CD14-positive monocyte (primary cell): ENCODE data around the gene ZSCAN2. TPM values are rescaled to one million over a fixed set of nuclear protein-coding genes. Genes with fewer than 3 reads are reported as not detected.
A peak's percentile ranks its signal among the peaks of the same experiment; 100 is the strongest.

Experiments
- DNase-seq, 3 donors: peaks; one replicate each; pipeline ENCODE4 v3.0.0-alpha.2; 2011 to 2022
- H2AFZ ChIP-seq: 2 replicates; pipeline ENCODE4 v1.6.0; 2012; ENCODE audit warnings: mild to moderate bottlenecking, low read depth, low read length, inconsistent platforms; ENCODE audit not compliant: insufficient read depth, poor library complexity, severe bottlenecking
- H3K27ac ChIP-seq, 2 donors: 1 replicate in 1 of 2; 2 replicates in 1 of 2; pipeline ENCODE4 v1.5.1; 2012 to 2013; ENCODE audit warnings: low read length in 2 of 2, control low read depth in 1 of 2, inconsistent platforms in 1 of 2, low read depth in 1 of 2, mild to moderate bottlenecking in 1 of 2
- H3K27me3 ChIP-seq, 2 donors: one replicate each; pipeline versions ENCODE4 v1.6.0 to v1.6.1; 2011 to 2013; ENCODE audit warnings: low read length in 2 of 2; ENCODE audit not compliant: control insufficient read depth in 2 of 2, insufficient read depth in 2 of 2
- H3K36me3 ChIP-seq, 2 donors: replicated peaks in 1 of 2; 1 replicate in 1 of 2; 2 replicates in 1 of 2; pipeline versions ENCODE4 v1.5.1 to v1.6.1; 2012 to 2013; ENCODE audit warnings: low read length in 2 of 2, control low read depth in 1 of 2, inconsistent platforms in 1 of 2, mild to moderate bottlenecking in 1 of 2; ENCODE audit not compliant: insufficient read depth in 2 of 2, control insufficient read depth in 1 of 2
- H3K4me1 ChIP-seq, 2 donors: 1 replicate in 1 of 2; 2 replicates in 1 of 2; pipeline versions ENCODE4 v1.5.1 to v1.6.1; 2012 to 2013; ENCODE audit warnings: low read length in 2 of 2, control low read depth in 1 of 2, inconsistent platforms in 1 of 2, mild to moderate bottlenecking in 1 of 2, moderate library complexity in 1 of 2; ENCODE audit not compliant: insufficient read depth in 2 of 2, control insufficient read depth in 1 of 2
- H3K4me2 ChIP-seq: replicated peaks from 2 replicates; pipeline ENCODE3; 2012; ENCODE audit warnings: low read length, moderate library complexity, mild to moderate bottlenecking; ENCODE audit not compliant: poor library complexity, severe bottlenecking; ENCODE audit errors: extremely low read depth
- H3K4me3 ChIP-seq, 3 experiments: fragments of 200-600 bp in 1 of 3; sonication (generic) in 1 of 3; replicated peaks in 1 of 3; 1 replicate in 2 of 3; 2 replicates in 1 of 3; pipeline ENCODE4 v1.5.1; 2011 to 2013; ENCODE audit warnings: low read length in 3 of 3, mild to moderate bottlenecking in 3 of 3, control low read depth in 2 of 3, low read depth in 2 of 3, inconsistent platforms in 1 of 3, moderate library complexity in 1 of 3
- H3K79me2 ChIP-seq: 2 replicates; pipeline ENCODE4 v1.6.0; 2012; ENCODE audit warnings: mild to moderate bottlenecking, control low read depth, inconsistent platforms, low read length, moderate library complexity; ENCODE audit not compliant: insufficient read depth
- H3K9ac ChIP-seq: 2 replicates; pipeline ENCODE4 v1.6.0; 2017; ENCODE audit warnings: low read length, mild to moderate bottlenecking; ENCODE audit not compliant: insufficient read depth, poor library complexity, severe bottlenecking
- H3K9me3 ChIP-seq, 2 donors: replicated peaks in 1 of 2; 1 replicate in 1 of 2; 2 replicates in 1 of 2; pipeline versions ENCODE4 v1.5.1 to v1.6.1; 2012 to 2013; ENCODE audit warnings: low read length in 2 of 2, control low read depth in 1 of 2; ENCODE audit not compliant: control insufficient read depth in 1 of 2, insufficient read depth in 1 of 2
- H4K20me1 ChIP-seq: 2 replicates; pipeline ENCODE4 v1.6.0; 2012; ENCODE audit warnings: mild to moderate bottlenecking, low read length, control low read depth, moderate library complexity; ENCODE audit not compliant: insufficient read depth
- H3K27ac Mint-ChIP-seq, 7 donors: one replicate each; pipeline ENCODE4 v1.8.0; 2020; ENCODE audit warnings: mild to moderate bottlenecking in 7 of 7, mixed read lengths in 7 of 7, moderate library complexity in 6 of 7, inconsistent platforms in 2 of 7
- H3K27me3 Mint-ChIP-seq, 3 donors: one replicate each; pipeline ENCODE4 v1.8.0; 2021 to 2022; ENCODE audit warnings: low read depth in 3 of 3, mild to moderate bottlenecking in 3 of 3, mixed read lengths in 3 of 3, moderate library complexity in 3 of 3, inconsistent platforms in 1 of 3
- H3K36me3 Mint-ChIP-seq, 2 donors: one replicate each; pipeline ENCODE4 v1.8.0; 2020; ENCODE audit warnings: mixed read lengths in 2 of 2, inconsistent platforms in 1 of 2, mild to moderate bottlenecking in 1 of 2
- H3K4me1 Mint-ChIP-seq: one replicate; pipeline ENCODE4 v1.8.0; 2020; ENCODE audit warnings: mild to moderate bottlenecking, mixed read lengths
- H3K4me3 Mint-ChIP-seq, 2 donors: one replicate each; pipeline ENCODE4 v1.8.0; 2020; ENCODE audit warnings: mild to moderate bottlenecking in 2 of 2, mixed read lengths in 2 of 2, moderate library complexity in 1 of 2
- H3K9me3 Mint-ChIP-seq, 7 donors: one replicate each; pipeline ENCODE4 v1.8.0; 2020 to 2022; ENCODE audit warnings: mixed read lengths in 7 of 7, mild to moderate bottlenecking in 6 of 7, moderate library complexity in 6 of 7, inconsistent platforms in 2 of 7
- WGBS: methylation state at CpG from one replicate; pipeline ENCODE4 v1.1.5; 2013; ENCODE audit warnings: missing lambda C conversion rate; ENCODE audit not compliant: insufficient coverage; 5-methylcytosine and 5-hydroxymethylcytosine counted together
- intact Hi-C, 2 donors: fragments of 100-400 bp; cut with micrococcal nuclease; formaldehyde crosslinking; loops; one replicate each; pipeline versions ENCODE4 v1.15.0 to v1.15.1; 2023
- polyA plus RNA-seq, 3 donors: library from polyadenylated mRNA; depleted of rRNA in 1 of 3; unstranded in 2 of 3; stranded (reverse) in 1 of 3; fragments of 300-500 nt in 2 of 3; fragments of >200 nt in 1 of 3; fragmentation: Illumina TruSeq in 2 of 3; gene quantifications; 1 replicate in 2 of 3; 2 replicates in 1 of 3; pipeline ENCODE4 v1.2.3, GENCODE V29; 2012 to 2021
- TF ChIP-seq, protein P1 (sequence below): fragments of 200-600 bp; IDR thresholded peaks from one replicate; pipeline ENCODE4 v1.8.0; 2022; ENCODE audit warnings: antibody characterized with exemption, mild to moderate bottlenecking

ZSCAN2 gene
- polyA plus RNA-seq, 3 donors, result 1.7 to 6.1 (median 3.4) TPM

DNA sequence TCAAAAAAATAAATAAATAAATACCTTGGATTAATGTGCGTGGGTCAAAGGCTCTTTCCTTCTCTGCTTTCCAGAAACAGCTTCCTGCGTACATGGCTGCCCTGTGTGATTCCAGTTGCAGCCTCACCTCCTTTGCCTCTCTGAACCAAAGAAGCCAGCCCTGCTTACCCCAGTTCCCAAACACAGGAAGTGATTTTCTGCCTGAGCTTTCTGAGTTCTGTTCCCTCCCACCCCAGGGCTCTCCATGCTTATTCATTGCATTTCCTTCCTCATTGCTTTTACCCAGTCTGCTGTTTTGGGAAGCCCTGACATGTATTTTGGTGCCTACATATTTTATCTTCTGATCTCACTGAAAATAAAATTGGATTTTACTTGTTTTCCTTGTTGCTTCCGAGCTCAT is 15.4 kb downstream of the ZSCAN2 start:
- Histone ChIP-seq H3K27ac (peak overlapping the region; percentile 20 to 65), H3K4me1 (peaks cover 19 to 23% of the 10 kb centered on the region in 2 donors), H3K9me3 (peaks cover 8 to 9% of the 10 kb centered on the region in 2 donors), H3K79me2 (peaks cover 13% of the 10 kb centered on the region), H3K4me3 (peak overlapping the region in 2 of 3 experiments; percentile 5 to 47), H3K27me3 (no peaks in the 10 kb centered on the region), H2AFZ (peak overlapping the region; percentile 45), H3K4me2 (peak overlapping the region; percentile 53), H4K20me1 (no peaks in the 10 kb centered on the region), H3K36me3 (peaks cover 8 to 9% of the 10 kb centered on the region in 2 donors), H3K9ac (peak overlapping the region; percentile 6)
- H3K4me1 Mint-ChIP-seq, result peaks cover 22% of the 10 kb centered on the region
- peaks cover 0 to 4% (median 0%) of the 10 kb centered on the region in 3 donors for H3K27me3 Mint-ChIP-seq
- H3K27ac Mint-ChIP-seq, result peak overlapping the region; percentile 68 to 87 (median 80)
- DNase-seq, result peak; percentile 32 to 64 (median 62)
- intact Hi-C loops, result no loop called here
- peaks cover 14% of the 10 kb centered on the region in 2 donors for H3K36me3 Mint-ChIP-seq
- H3K4me3 Mint-ChIP-seq, result peak overlapping the region; percentile 49 to 83
- H3K9me3 Mint-ChIP-seq, result peaks cover 10 to 16% (median 13%) of the 10 kb centered on the region in 7 donors
- TF ChIP-seq, protein P1, sequence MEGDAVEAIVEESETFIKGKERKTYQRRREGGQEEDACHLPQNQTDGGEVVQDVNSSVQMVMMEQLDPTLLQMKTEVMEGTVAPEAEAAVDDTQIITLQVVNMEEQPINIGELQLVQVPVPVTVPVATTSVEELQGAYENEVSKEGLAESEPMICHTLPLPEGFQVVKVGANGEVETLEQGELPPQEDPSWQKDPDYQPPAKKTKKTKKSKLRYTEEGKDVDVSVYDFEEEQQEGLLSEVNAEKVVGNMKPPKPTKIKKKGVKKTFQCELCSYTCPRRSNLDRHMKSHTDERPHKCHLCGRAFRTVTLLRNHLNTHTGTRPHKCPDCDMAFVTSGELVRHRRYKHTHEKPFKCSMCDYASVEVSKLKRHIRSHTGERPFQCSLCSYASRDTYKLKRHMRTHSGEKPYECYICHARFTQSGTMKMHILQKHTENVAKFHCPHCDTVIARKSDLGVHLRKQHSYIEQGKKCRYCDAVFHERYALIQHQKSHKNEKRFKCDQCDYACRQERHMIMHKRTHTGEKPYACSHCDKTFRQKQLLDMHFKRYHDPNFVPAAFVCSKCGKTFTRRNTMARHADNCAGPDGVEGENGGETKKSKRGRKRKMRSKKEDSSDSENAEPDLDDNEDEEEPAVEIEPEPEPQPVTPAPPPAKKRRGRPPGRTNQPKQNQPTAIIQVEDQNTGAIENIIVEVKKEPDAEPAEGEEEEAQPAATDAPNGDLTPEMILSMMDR, result no peak
- WGBS, result 21% methylated on average over 2 of the region's 3 CpGs

DNA sequence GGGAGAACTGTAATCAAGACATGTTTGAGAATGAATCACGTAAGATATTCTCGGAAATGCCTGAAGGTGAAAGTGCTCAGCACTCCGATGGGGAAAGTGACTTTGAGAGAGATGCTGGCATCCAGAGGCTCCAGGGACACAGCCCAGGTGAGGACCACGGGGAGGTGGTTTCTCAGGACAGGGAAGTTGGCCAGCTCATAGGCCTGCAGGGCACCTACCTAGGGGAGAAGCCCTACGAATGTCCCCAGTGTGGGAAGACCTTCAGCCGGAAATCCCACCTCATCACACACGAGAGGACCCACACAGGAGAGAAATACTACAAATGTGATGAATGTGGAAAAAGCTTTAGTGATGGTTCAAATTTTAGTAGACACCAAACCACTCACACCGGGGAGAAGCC is 19.8 kb downstream of the ZSCAN2 start:
- Mint-ChIP-seq H3K4me1 (peaks cover 14% of the 10 kb centered on the region), H3K9me3 (peaks cover 26 to 33% (median 27%) of the 10 kb centered on the region in 7 donors), H3K27ac (no peak overlapping the region), H3K36me3 (peaks cover 28 to 30% of the 10 kb centered on the region in 2 donors), H3K4me3 (no peak overlapping the region), H3K27me3 (peaks cover 0 to 3% (median 1%) of the 10 kb centered on the region in 3 donors)
- H3K27me3 ChIP-seq, result no peaks in the 10 kb centered on the region
- no peak for DNase-seq
- H3K36me3 ChIP-seq, result peaks cover 13 to 25% of the 10 kb centered on the region in 2 donors
- no peaks in the 10 kb centered on the region for H4K20me1 ChIP-seq
- H2AFZ ChIP-seq, result no peak overlapping the region
- peaks cover 22 to 26% of the 10 kb centered on the region in 2 donors for H3K9me3 ChIP-seq
- H3K4me3 ChIP-seq, result peak overlapping the region in 1 of 3 experiments; percentile 34
- peaks cover 6% of the 10 kb centered on the region for H3K79me2 ChIP-seq
- intact Hi-C loops, result no loop called here
- no peak overlapping the region for H3K27ac ChIP-seq
- H3K9ac ChIP-seq, result no peak overlapping the region
- 100% methylated on average over 4 of the region's 8 CpGs for WGBS
- H3K4me1 ChIP-seq, result peaks cover 14 to 16% of the 10 kb centered on the region in 2 donors
- H3K4me2 ChIP-seq, result no peak overlapping the region
- TF ChIP-seq, protein P1, result no peak
